Jurkat, Clone E6-1 (cell line): ENCODE data around the gene ZNF575.
"Not testable (repeated sequence)": the region's sequence is repeated elsewhere in the genome, so short reads cannot be mapped to it uniquely, and the experiment has no call there.

ENCODE experiments used
- DNase-seq: peaks from one replicate; pipeline ENCODE4 v3.0.0-alpha.2; 2011; ENCODE audit warnings: low read depth, low spot score
- H3K4me3 ChIP-seq: 2 replicates; pipeline ENCODE4 v1.5.1; 2011; ENCODE audit warnings: mild to moderate bottlenecking, low read length, control low read depth, moderate library complexity

ZNF575 gene

GRCh38 chr19:43534816-43535761, 2.1 kb downstream of the ZNF575 start:
- no peak for DNase-seq
- H3K4me3 ChIP-seq = no peak overlapping the region

DNA sequence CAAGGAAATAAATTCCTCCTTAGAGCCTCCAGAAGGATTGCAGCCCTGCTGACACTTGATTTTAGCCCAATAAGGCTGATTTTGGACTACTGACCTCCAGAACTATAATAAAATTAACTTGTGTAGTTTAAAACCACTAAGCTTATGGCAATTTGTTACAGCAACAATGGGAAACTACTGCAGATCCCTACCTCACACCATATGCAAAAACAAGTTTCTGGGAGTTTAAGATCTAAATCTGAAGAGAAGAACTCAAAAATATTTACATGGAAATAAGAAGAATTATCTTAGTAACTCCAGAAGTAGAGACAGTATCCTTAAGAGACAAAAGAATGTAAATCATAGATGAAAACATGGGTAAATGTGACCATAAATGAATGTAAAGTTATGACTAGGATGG, 5.9 kb downstream of the ZNF575 start:
- DNase-seq = no peak
- H3K4me3 ChIP-seq = no peak overlapping the region

DNA sequence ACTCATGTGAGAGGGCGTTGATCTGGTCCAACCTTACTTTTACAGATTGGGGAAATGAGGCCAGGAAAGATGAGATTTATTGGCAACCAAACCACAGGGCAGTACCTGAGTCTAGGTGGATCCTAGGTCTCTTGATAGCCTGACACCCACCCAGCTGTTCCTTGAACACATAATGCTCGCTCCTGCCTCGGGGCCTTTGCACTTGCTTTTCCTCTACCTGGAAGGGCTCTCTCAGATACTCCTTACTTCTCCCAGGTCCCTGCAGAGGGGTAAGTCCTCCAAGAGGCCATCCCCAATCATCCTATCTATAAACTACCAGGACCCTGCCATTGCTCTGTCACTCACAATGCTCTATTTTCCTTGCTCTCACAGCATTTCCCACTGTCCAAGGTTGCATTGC, 7.4 kb downstream of the ZNF575 start:
- no peak for DNase-seq
- no peak overlapping the region for H3K4me3 ChIP-seq

DNA sequence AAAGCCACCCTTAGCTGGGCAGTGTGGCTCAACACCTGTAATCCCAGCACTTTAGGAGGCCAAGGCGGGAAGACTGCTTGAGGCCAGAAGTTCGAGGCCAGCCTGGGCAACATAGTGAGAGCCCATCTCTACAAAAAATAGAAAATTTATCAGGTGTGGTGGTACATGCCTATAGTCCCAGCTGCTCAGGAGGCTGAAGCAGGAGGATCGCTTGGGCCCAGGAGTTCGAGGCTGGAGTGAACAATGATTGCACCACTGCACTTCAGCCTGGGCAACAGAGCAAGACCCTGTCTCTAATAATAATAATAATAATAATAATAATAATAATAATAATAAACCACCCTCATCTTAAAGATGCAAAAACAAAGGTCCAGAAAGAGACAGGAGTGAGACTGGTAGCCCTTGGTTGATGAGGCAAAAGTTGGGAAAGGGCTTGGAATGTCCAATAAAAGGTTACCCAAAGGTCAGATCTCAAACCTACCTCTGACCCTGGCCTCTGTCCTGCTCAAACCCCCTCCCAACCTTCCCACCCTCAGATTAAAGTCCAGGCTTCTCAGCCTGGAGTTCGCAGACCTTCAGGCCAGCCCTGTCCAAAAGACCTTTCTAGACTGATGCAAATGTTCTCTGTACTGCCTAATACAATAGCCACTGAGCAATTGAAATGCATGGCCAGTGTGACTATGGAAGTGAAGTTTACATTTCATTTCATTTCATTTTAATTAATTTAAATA, 9.1 kb downstream of the ZNF575 start:
- DNase-seq = no peak

GRCh38 chr19:43544077-43544476, 11.1 kb downstream of the ZNF575 start:
- H3K4me3 ChIP-seq = no peak overlapping the region
- no peak for DNase-seq

More for the DNA sequence above, 9.1 kb downstream of the ZNF575 start:
- H3K4me3 ChIP-seq = no peak overlapping the region

DNA sequence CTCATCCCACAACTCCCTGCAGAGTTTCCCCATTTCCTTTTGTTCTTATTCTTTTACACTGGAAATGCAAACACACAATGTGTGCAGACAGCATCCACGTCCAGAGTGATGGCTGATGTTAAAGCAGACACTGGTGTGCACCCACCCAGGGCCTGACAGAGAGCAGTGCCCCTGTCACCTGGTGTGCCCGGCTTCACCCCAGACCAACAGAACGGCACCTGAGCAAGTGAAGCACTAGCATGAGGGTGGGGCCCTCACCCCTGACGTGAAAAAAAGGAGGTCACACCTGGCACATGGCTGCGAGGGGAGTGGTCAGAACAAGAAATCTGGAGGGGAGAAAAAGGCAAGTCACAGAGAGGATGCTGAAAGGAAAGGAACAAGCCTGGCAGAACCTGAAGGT, 12.3 kb downstream of the ZNF575 start:
- no peak overlapping the region for H3K4me3 ChIP-seq
- DNase-seq = no peak

DNA sequence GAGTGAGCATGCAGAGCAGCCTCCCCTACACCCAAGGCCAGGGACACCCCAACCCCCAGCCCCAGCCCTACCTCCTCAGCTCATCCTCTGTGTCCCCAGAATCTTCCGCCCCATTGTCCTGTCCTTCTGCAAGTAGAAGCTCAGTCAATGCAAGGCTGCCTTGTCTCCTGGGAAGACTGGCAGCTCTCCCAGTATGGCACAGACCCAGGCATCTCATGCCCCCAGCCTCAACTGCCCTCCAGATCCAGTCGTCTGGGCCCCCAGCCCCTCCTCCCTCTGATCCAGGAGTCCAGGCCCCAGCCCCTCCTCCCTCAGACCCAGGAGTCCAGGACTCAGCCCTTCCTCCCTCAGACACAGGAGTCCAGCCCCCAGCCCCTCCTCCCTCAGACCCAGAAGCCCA, 13.0 kb downstream of the ZNF575 start:
- H3K4me3 ChIP-seq = no peak overlapping the region
- no peak for DNase-seq

- no peak for DNase-seq
- no peak overlapping the region for H3K4me3 ChIP-seq
Observed at GRCh38 chr19:43546581-43546980, 13.6 kb downstream of the ZNF575 start.

DNA sequence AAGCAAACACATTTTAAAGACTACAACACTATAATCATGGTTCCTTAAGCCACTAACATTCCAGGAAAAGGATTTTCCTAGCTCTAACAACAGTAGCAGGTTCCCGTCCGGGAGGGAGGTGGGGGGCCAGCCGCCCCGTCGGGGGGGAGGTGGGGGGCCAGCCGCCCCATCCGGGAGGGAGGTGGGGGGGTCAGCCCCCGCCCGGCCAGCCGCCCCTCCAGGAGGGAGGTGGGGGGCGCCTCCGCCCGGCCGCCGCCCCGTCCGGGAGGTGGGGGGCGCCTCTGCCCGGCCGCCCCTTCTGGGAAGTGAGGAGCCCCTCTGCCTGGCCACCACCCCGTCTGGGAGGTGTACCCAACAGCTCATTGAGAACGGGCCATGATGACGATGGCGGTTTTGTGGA, 14.9 kb downstream of the ZNF575 start:
- DNase-seq, H3K4me3 ChIP-seq: not testable (repeated sequence)

DNA sequence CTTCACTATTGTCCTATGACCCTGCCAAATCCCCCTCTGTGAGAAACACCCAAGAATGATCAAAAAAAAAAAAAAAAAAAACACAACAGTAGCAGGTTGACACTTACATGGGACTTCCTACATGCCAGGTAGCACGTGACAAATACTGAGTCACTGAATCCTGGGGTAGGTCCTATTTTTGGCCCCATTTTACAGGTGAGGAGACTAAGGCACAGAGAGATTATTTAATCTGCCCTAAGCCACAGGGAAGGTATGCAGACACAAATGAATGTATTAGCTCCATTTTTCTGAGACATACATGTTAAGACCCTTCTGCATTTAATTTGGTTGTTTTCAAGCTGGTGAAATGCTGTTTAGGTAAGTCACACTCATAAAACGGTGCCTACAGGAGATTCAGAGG, 15.7 kb downstream of the ZNF575 start:
- H3K4me3 ChIP-seq = no peak overlapping the region
- DNase-seq = no peak

- DNase-seq = no peak
- no peak overlapping the region for H3K4me3 ChIP-seq
Observed at GRCh38 chr19:43551399-43552197, 18.6 kb downstream of the ZNF575 start.

- no peak overlapping the region for H3K4me3 ChIP-seq
- no peak for DNase-seq
Observed at GRCh38 chr19:43552198-43552450, 19.1 kb downstream of the ZNF575 start.

- DNase-seq = no peak
- H3K4me3 ChIP-seq = no peak overlapping the region
Observed at GRCh38 chr19:43552616-43553015, 19.6 kb downstream of the ZNF575 start.

GRCh38 chr19:43553656-43554055, 20.7 kb downstream of the ZNF575 start:
- DNase-seq = no peak
- H3K4me3 ChIP-seq = no peak overlapping the region

GRCh38 chr19:43554317-43554895, 21.4 kb downstream of the ZNF575 start:
- H3K4me3 ChIP-seq = no peak overlapping the region
- no peak for DNase-seq

- DNase-seq = peak; percentile 77
- no peak overlapping the region for H3K4me3 ChIP-seq
Observed at GRCh38 chr19:43555185-43555770, 22.3 kb downstream of the ZNF575 start.

GRCh38 chr19:43560687-43561086, 27.7 kb downstream of the ZNF575 start:
- no peak overlapping the region for H3K4me3 ChIP-seq
- DNase-seq = no peak

GRCh38 chr19:43561139-43561970, 28.4 kb downstream of the ZNF575 start:
- no peak overlapping the region for H3K4me3 ChIP-seq
- no peak for DNase-seq
